Upper lobe of left lung (tissue), 6 donors: ENCODE measurements around the gene SEC14L3. TPM values are rescaled to one million over a fixed set of nuclear protein-coding genes. Genes with fewer than 3 reads are reported as not detected.

Source experiments
- ATAC-seq, 2 donors: fragments of 200-7000 bp; cut with Tn5 transposase; one replicate each; pipeline ENCODE4 v1.9.1; 2022; ENCODE audit warnings: mild to moderate bottlenecking in 2 of 2, moderate library complexity in 2 of 2; ENCODE audit not compliant: low FRiP score in 2 of 2
- DNase-seq, 2 donors: peaks; one replicate each; pipeline ENCODE4 v3.0.0-alpha.2; 2019 to 2020
- H3K27ac ChIP-seq, 4 donors: fragments of 200-600 bp; sonication (generic); one replicate each; pipeline ENCODE4 v1.5.1; 2016 to 2019
- H3K27me3 ChIP-seq, 4 donors: fragments of 200-600 bp; sonication (generic); one replicate each; pipeline ENCODE4 v1.5.1; 2017 to 2019
- H3K36me3 ChIP-seq, 4 donors: fragments of 200-600 bp; sonication (generic); one replicate each; pipeline ENCODE4 v1.5.1; 2016 to 2019
- H3K4me1 ChIP-seq, 4 donors: fragments of 200-600 bp; sonication (generic); one replicate each; pipeline ENCODE4 v1.5.1; 2018 to 2019
- H3K4me3 ChIP-seq, 4 donors: fragments of 200-600 bp; sonication (generic); one replicate each; pipeline ENCODE4 v1.5.1; 2017 to 2019; ENCODE audit warnings: mild to moderate bottlenecking in 2 of 4, moderate library complexity in 1 of 4
- H3K9me3 ChIP-seq, 4 donors: fragments of 200-600 bp; sonication (generic); one replicate each; pipeline ENCODE4 v1.5.1; 2018 to 2019
- CTCF ChIP-seq, 6 experiments: fragments of 450-650 bp in 4 of 6; fragments of 200-600 bp in 2 of 6; sonication (generic) in 2 of 6; IDR thresholded peaks; one replicate each; pipeline ENCODE4 v1.5.1; 2016 to 2019; ENCODE audit warnings: antibody characterized with exemption in 6 of 6
- EP300 ChIP-seq, 4 donors: sonication (generic); formaldehyde crosslinking; IDR thresholded peaks; one replicate each; pipeline ENCODE4 v1.5.1; 2017; ENCODE audit warnings: antibody characterized with exemption in 4 of 4, control low read depth in 2 of 4
- POLR2A ChIP-seq, 4 donors: fragments of 450-650 bp; IDR thresholded peaks; one replicate each; pipeline ENCODE4 v1.5.1; 2016 to 2017; ENCODE audit warnings: antibody characterized with exemption in 4 of 4, mild to moderate bottlenecking in 2 of 4
- POLR2AphosphoS5 ChIP-seq, 2 donors: sonication (generic); formaldehyde crosslinking; IDR thresholded peaks; one replicate each; pipeline ENCODE4 v1.5.1; 2017; ENCODE audit warnings: antibody characterized with exemption in 2 of 2
- WGBS, 2 donors: methylation state at CpG; one replicate each; pipeline ENCODE4 v1.1.5; 2017 to 2018; 5-methylcytosine and 5-hydroxymethylcytosine counted together
- total RNA-seq, 6 donors: library from RNA; depleted of rRNA in 4 of 6; stranded (reverse); fragments of >200 nt in 4 of 6; gene quantifications; one replicate each; pipeline versions ENCODE4 v1.1.0 to v1.2.1, GENCODE V29; 2016 to 2021
- donor health status: DM: no; HTN: no; CAD: no; lungs with moderate emphysema.
- donor health status: DM: no; HTN: yes; CAD: no; lungs with severe emphysema.

The SEC14L3 gene
- total RNA-seq, 6 donors from 2014 or later, result 0.43 to 2.3 (median 1.1) TPM; not detected in 1

GRCh38 chr22:30491381-30491780 is 19.6 kb upstream of the SEC14L3 start:
- no peaks in the 10 kb centered on the region for H3K27me3 ChIP-seq
- H3K4me1 ChIP-seq, result no peaks in the 10 kb centered on the region
- no peaks in the 10 kb centered on the region for H3K9me3 ChIP-seq
- 88 to 100% methylated on average over 5 to 6 of the region's 7 CpGs for WGBS, 2 donors
- no peak overlapping the region for H3K4me3 ChIP-seq
- no peak overlapping the region for H3K27ac ChIP-seq
- TF ChIP-seq EP300 (IDR thresholded peaks at IDR 0.05), result no peak
- TF ChIP-seq POLR2A (IDR thresholded peaks at IDR 0.05), result no peak
- TF ChIP-seq POLR2AphosphoS5 (IDR thresholded peaks at IDR 0.05), result no peak
- TF ChIP-seq CTCF (IDR thresholded peaks at IDR 0.05), result no peak
- ATAC-seq (no peak), DNase-seq (no peak)
- H3K36me3 ChIP-seq, result no peaks in the 10 kb centered on the region

- 91 to 100% methylated on average over 1 to 10 of the region's 11 CpGs for WGBS, 2 donors
- H3K27ac ChIP-seq, result no peak overlapping the region
- no peak for TF ChIP-seq POLR2AphosphoS5 (IDR thresholded peaks at IDR 0.05)
- TF ChIP-seq CTCF (IDR thresholded peaks at IDR 0.05), result no peak
- no peak for TF ChIP-seq EP300 (IDR thresholded peaks at IDR 0.05)
- TF ChIP-seq POLR2A (IDR thresholded peaks at IDR 0.05), result no peak
- no peaks in the 10 kb centered on the region for H3K9me3 ChIP-seq
- ATAC-seq, result no peak
- no peak overlapping the region for H3K4me3 ChIP-seq
- H3K36me3 ChIP-seq, result no peaks in the 10 kb centered on the region
- no peaks in the 10 kb centered on the region for H3K27me3 ChIP-seq
- H3K4me1 ChIP-seq, result no peaks in the 10 kb centered on the region
- DNase-seq, result no peak
Measured at GRCh38 chr22:30490399-30490798, 18.6 kb upstream of the SEC14L3 start.

- Histone ChIP-seq H3K9me3 (no peaks in the 10 kb centered on the region), H3K27me3 (no peaks in the 10 kb centered on the region), H3K36me3 (no peaks in the 10 kb centered on the region), H3K4me3 (no peak overlapping the region), H3K27ac (no peak overlapping the region), H3K4me1 (no peaks in the 10 kb centered on the region)
- TF ChIP-seq POLR2AphosphoS5 (IDR thresholded peaks at IDR 0.05) (no peak), CTCF (IDR thresholded peaks at IDR 0.05) (no peak), EP300 (IDR thresholded peaks at IDR 0.05) (no peak), POLR2A (IDR thresholded peaks at IDR 0.05) (no peak)
- ATAC-seq (no peak), DNase-seq (no peak)
- WGBS, 2 donors, result 74 to 75% methylated on average over 7 of the region's 7 CpGs
Measured at GRCh38 chr22:30488121-30488520, 16.3 kb upstream of the SEC14L3 start.

- Histone ChIP-seq H3K9me3 (no peaks in the 10 kb centered on the region), H3K27ac (no peak overlapping the region), H3K27me3 (no peaks in the 10 kb centered on the region), H3K36me3 (no peaks in the 10 kb centered on the region), H3K4me1 (no peaks in the 10 kb centered on the region), H3K4me3 (no peak overlapping the region)
- WGBS, 2 donors, result 59 to 65% methylated on average over 8 of the region's 8 CpGs
- TF ChIP-seq POLR2AphosphoS5 (IDR thresholded peaks at IDR 0.05) (no peak), EP300 (IDR thresholded peaks at IDR 0.05) (no peak), POLR2A (IDR thresholded peaks at IDR 0.05) (no peak), CTCF (IDR thresholded peaks at IDR 0.05) (no peak)
- DNase-seq (peak in 1 of 2 donors; percentile 42), ATAC-seq (no peak)
Measured at GRCh38 chr22:30486661-30487115, 14.9 kb upstream of the SEC14L3 start.

GRCh38 chr22:30486118-30486517 is 14.3 kb upstream of the SEC14L3 start:
- Histone ChIP-seq H3K9me3 (no peaks in the 10 kb centered on the region), H3K27ac (no peak overlapping the region), H3K36me3 (no peaks in the 10 kb centered on the region), H3K27me3 (no peaks in the 10 kb centered on the region), H3K4me1 (no peaks in the 10 kb centered on the region), H3K4me3 (no peak overlapping the region)
- ATAC-seq (peak in 1 of 2 donors; percentile 2), DNase-seq (no peak)
- WGBS, 2 donors, result 89 to 95% methylated on average over 5 of the region's 5 CpGs
- TF ChIP-seq CTCF (IDR thresholded peaks at IDR 0.05), result no peak
- TF ChIP-seq POLR2AphosphoS5 (IDR thresholded peaks at IDR 0.05), result no peak
- TF ChIP-seq EP300 (IDR thresholded peaks at IDR 0.05), result no peak
- no peak for TF ChIP-seq POLR2A (IDR thresholded peaks at IDR 0.05)
